Endothelial cell of umbilical vein (primary cell): ENCODE measurements around the gene SLC2A6. TPM values are rescaled to one million over a fixed set of nuclear protein-coding genes. Genes with fewer than 3 reads are reported as not detected.

ENCODE experiments used
- BruUV-seq: library from RNA; stranded (reverse); fragments of 400-500 nt; replicated peaks from 2 replicates; lab custom pipeline; 2021; lab: Mats Ljungman, UMichigan
- CTCF ChIA-PET: fragments of 300-600, 350-600 bp; sonication (Branson Sonifier 250); formaldehyde crosslinking; loops from one replicate; lab custom pipeline; 2021; ENCODE audit warnings: antibody characterized with exemption, inconsistent platforms; lab: Charles Lee
- POLR2A ChIA-PET: fragments of 300-600, 350-600 bp; sonication (Branson Sonifier 250); formaldehyde crosslinking; loops from one replicate; lab custom pipeline; 2021; ENCODE audit warnings: antibody characterized with exemption, inconsistent platforms; lab: Charles Lee
- DNase-seq: peaks from one replicate; pipeline ENCODE4 v3.0.0-alpha.2; 2011; ENCODE audit warnings: low read depth, low spot score
- FAIRE-seq: peaks from 2 replicates; lab custom pipeline; 2011; peaks lifted over from hg19 to GRCh38; lab: Jason Lieb, UNC
- H2AFZ ChIP-seq: 2 replicates; pipeline ENCODE4 v1.6.0; 2012; ENCODE audit warnings: low read depth, low read length, control low read depth, inconsistent platforms
- H3K27ac ChIP-seq: 2 replicates; pipeline ENCODE4 v1.5.1; 2011; ENCODE audit warnings: low read depth, mild to moderate bottlenecking, control low read depth, low read length, moderate library complexity; ENCODE audit not compliant: insufficient read depth
- H3K27me3 ChIP-seq, 2 experiments: 2 replicates each; pipeline versions ENCODE4 v1.6.0 to v1.6.1; 2011; ENCODE audit warnings: low read length in 2 of 2, mixed read lengths in 1 of 2; ENCODE audit not compliant: control insufficient read depth in 2 of 2, insufficient read depth in 2 of 2
- H3K36me3 ChIP-seq, 2 experiments: 2 replicates in 1 of 2; 3 replicates in 1 of 2; pipeline ENCODE4 v1.5.1; 2011; ENCODE audit warnings: low read length in 2 of 2, mild to moderate bottlenecking in 1 of 2, moderate library complexity in 1 of 2; ENCODE audit not compliant: control insufficient read depth in 2 of 2, insufficient read depth in 2 of 2; ENCODE audit errors: extremely low read depth in 1 of 2
- H3K4me1 ChIP-seq: 3 replicates; pipeline ENCODE4 v1.5.1; 2011; ENCODE audit warnings: mild to moderate bottlenecking, low read length; ENCODE audit not compliant: control insufficient read depth, insufficient read depth; ENCODE audit errors: extremely low read depth
- H3K4me2 ChIP-seq: 2 replicates; pipeline ENCODE4 v1.6.1; 2011; ENCODE audit warnings: low read length, control low read depth, mixed read lengths; ENCODE audit not compliant: insufficient read depth
- H3K4me3 ChIP-seq, 3 experiments: fragments of 200-600 bp in 1 of 3; sonication (generic), shearing (Covaris generic) in 1 of 3; replicated peaks in 1 of 3; 2 replicates each; pipeline ENCODE4 v1.5.1; 2011 to 2016; ENCODE audit warnings: control low read depth in 3 of 3, low read length in 3 of 3, mild to moderate bottlenecking in 2 of 3, inconsistent platforms in 1 of 3, low read depth in 1 of 3, moderate library complexity in 1 of 3; ENCODE audit not compliant: insufficient read depth in 1 of 3
- H3K79me2 ChIP-seq: 2 replicates; pipeline ENCODE4 v1.6.0; 2012; ENCODE audit warnings: low read length, inconsistent platforms; ENCODE audit not compliant: control insufficient read depth, insufficient read depth
- H3K9ac ChIP-seq: replicated peaks from 2 replicates; pipeline ENCODE3; 2011; ENCODE audit warnings: low read length, control low read depth; ENCODE audit not compliant: insufficient read depth; ENCODE audit errors: extremely low read depth
- H3K9me1 ChIP-seq: replicated peaks from 3 replicates; pipeline ENCODE4 v1.6.0; 2011; ENCODE audit warnings: mild to moderate bottlenecking, low read length; ENCODE audit not compliant: control insufficient read depth, insufficient read depth; ENCODE audit errors: extremely low read depth
- H3K9me3 ChIP-seq: replicated peaks from 2 replicates; pipeline ENCODE4 v1.5.1; 2012; ENCODE audit warnings: low read length, inconsistent platforms; ENCODE audit not compliant: control insufficient read depth, insufficient read depth
- H4K20me1 ChIP-seq: replicated peaks from 2 replicates; pipeline ENCODE3; 2011; ENCODE audit warnings: mild to moderate bottlenecking, low read length; ENCODE audit not compliant: control insufficient read depth, insufficient read depth; ENCODE audit errors: extremely low read depth
- CTCF ChIP-seq, 2 donors: IDR thresholded peaks; 1 replicate in 1 of 2; 2 replicates in 1 of 2; pipeline ENCODE4 v1.5.1; 2011; ENCODE audit warnings: low read length in 2 of 2, mild to moderate bottlenecking in 2 of 2, moderate library complexity in 2 of 2, control low read depth in 1 of 2, inconsistent platforms in 1 of 2, low read depth in 1 of 2; ENCODE audit not compliant: insufficient read depth in 1 of 2; ENCODE audit errors: extremely low read depth in 1 of 2
- FOS ChIP-seq: IDR thresholded peaks from 2 replicates; pipeline ENCODE4 v1.6.1; 2011; ENCODE audit warnings: mild to moderate bottlenecking, low read length, moderate library complexity, borderline replicate concordance; ENCODE audit not compliant: insufficient read depth
- GATA2 ChIP-seq: IDR thresholded peaks from 2 replicates; pipeline ENCODE4 v1.7.0; 2011; ENCODE audit warnings: low read depth, mild to moderate bottlenecking, moderate library complexity, mixed read lengths, low read length; ENCODE audit not compliant: insufficient read length, insufficient read depth
- MYC ChIP-seq: IDR thresholded peaks from one replicate; pipeline ENCODE4 v1.6.1; 2011; ENCODE audit warnings: mild to moderate bottlenecking, low read depth, low read length
- dilution Hi-C: fragments of 300-500 bp; cut with MboI; formaldehyde crosslinking; loops from one replicate; pipeline ENCODE4 v1.15.0; 2019; ENCODE audit warnings: low sequenced_read_pairs; ENCODE audit not compliant: extremely low pct_ligation_motif_present
- intact Hi-C: fragments of 100-400 bp; cut with micrococcal nuclease; formaldehyde crosslinking; loops from one replicate; pipeline ENCODE4 v1.10.0; 2022
- polyA plus RNA-seq, 4 experiments: library from polyadenylated mRNA; depleted of rRNA in 3 of 4; stranded (reverse) in 3 of 4; unstranded in 1 of 4; fragments of >200 nt; gene quantifications; 2 replicates each; pipeline versions ENCODE4 v1.2.1 to v1.2.3, GENCODE V29; 2011 to 2012; ENCODE audit warnings: missing spikeins in 1 of 4
- total RNA-seq: library from RNA; stranded (reverse); gene quantifications from 2 replicates; pipeline ENCODE4 v1.2.3, GENCODE V29; 2021

SLC2A6 gene
- total and polyA plus RNA-seq, 2 donors (not counting 3 experiments of a cell fraction or from before 2014, with no cell fraction given), result 35.7 to 39.6 TPM

DNA sequence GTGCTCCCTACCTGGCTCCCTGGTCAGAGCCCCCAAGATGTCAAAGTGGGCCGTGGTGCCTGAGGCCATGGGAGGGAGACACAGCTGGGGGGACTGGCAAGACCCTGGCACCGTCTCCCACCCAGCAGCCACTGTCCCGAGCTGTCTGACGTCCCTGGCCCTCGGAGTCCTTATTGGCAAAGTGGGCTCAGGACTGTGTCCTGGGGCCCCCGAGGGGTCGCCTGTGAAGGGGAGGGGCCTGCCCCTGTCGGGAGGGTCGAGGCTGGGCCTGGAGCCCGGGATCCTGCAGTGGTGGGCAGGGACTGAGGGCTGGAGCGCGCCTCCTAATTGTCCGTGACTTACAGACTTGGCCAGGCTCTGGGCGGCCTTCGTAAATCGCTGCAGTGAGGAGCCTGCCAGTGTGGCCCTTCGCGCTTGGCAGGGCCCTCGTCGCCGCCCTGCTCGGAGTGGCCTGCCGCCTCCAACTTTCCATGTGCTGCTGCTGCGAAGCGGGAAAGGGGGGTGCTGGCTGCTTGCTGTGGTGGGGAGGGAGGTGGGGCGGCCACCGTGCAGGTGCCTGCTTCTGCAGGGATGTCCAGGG lies 32.1 kb upstream of the SLC2A6 start:
- CTCF ChIA-PET, result no interaction called here

More for the DNA sequence above, 32.1 kb upstream of the SLC2A6 start:
- H3K9me3 ChIP-seq, result no peaks in the 10 kb centered on the region
- no peaks in the 10 kb centered on the region for H3K4me1 ChIP-seq
- no peak overlapping the region for H3K9ac ChIP-seq
- FAIRE-seq (no peak), DNase-seq (no peak)
- no peak overlapping the region for H2AFZ ChIP-seq
- H3K27ac ChIP-seq, result no peak overlapping the region
- POLR2A ChIA-PET, result no interaction called here
- peaks cover 0 to 3% of the 10 kb centered on the region in 2 experiments for H3K27me3 ChIP-seq
- intact Hi-C loops (no loop called here), dilution Hi-C loops (no loop called here)
- H3K4me3 ChIP-seq, result no peak overlapping the region
- no peaks in the 10 kb centered on the region for H3K9me1 ChIP-seq
- H3K36me3 ChIP-seq, result no peaks in the 10 kb centered on the region
- no peak for TF ChIP-seq MYC
- no peak for TF ChIP-seq CTCF (IDR thresholded peaks at IDR 0.05; ENCODE audit: extremely low read depth in 1 of 2, insufficient read depth in 1 of 2, low read depth in 1 of 2, low read length in 2 of 2)
- TF ChIP-seq FOS, result no peak
- TF ChIP-seq GATA2, result no peak
- no peak overlapping the region for H3K4me2 ChIP-seq
- H3K79me2 ChIP-seq, result no peaks in the 10 kb centered on the region
- no peaks in the 10 kb centered on the region for H4K20me1 ChIP-seq
- no TSS peak for BruUV-seq
